HCT116 (cell line): ENCODE data around the gene SPAG4. TPM values are rescaled to one million over a fixed set of nuclear protein-coding genes. Genes with fewer than 3 reads are reported as not detected.

ENCODE experiments used
- ATAC-seq: fragments of 200-7000 bp; cut with Tn5 transposase; 2 replicates; pipeline ENCODE4 v1.9.1; 2020; ENCODE audit warnings: mild to moderate bottlenecking, moderate library complexity
- BruUV-seq: library from RNA; stranded (reverse); fragments of 400-500 nt; replicated peaks from 2 replicates; lab custom pipeline; 2021; lab: Mats Ljungman, UMichigan
- CTCF ChIA-PET: fragments of 300-600 bp; sonication (Branson Sonifier 250); formaldehyde crosslinking; loops from one replicate; lab custom pipeline; 2021; ENCODE audit warnings: antibody characterized with exemption; lab: Charles Lee
- POLR2A ChIA-PET: fragments of 300-600, 350-600 bp; sonication (Branson Sonifier 250); formaldehyde crosslinking; loops from one replicate; lab custom pipeline; 2021; ENCODE audit warnings: antibody characterized with exemption; lab: Charles Lee
- RAD21 ChIA-PET, 2 experiments: fragments of 300-600 bp; sonication (Branson Sonifier 250); formaldehyde crosslinking; loops; one replicate each; lab custom pipeline; 2023; ENCODE audit warnings: low total read pairs in 2 of 2; ENCODE audit not compliant: uncharacterized antibody in 2 of 2, unreplicated experiment in 2 of 2, low non-redundant PET in 1 of 2; lab: Charles Lee
- DNase-seq: peaks from one replicate; pipeline ENCODE4 v3.0.0-alpha.2; 2010; ENCODE audit warnings: low read depth, low spot score
- H2AFZ ChIP-seq: fragments of 200-600 bp; shearing (Covaris generic), sonication (generic); 2 replicates; pipeline ENCODE4 v1.6.1; 2017; ENCODE audit warnings: low read depth, mixed run types, mixed read lengths, antibody characterized with exemption, low read length; ENCODE audit not compliant: poor library complexity, severe bottlenecking
- H3K27ac ChIP-seq: 2 replicates; pipeline ENCODE4 v1.5.1; 2012; ENCODE audit warnings: low read depth, low read length
- H3K27me3 ChIP-seq: fragments of 200-600 bp; sonication (generic); 2 replicates; pipeline ENCODE4 v1.6.1; 2016; ENCODE audit warnings: mixed run types, low read length, mixed read lengths; ENCODE audit not compliant: insufficient read depth
- H3K36me3 ChIP-seq, 2 experiments: fragments of 200-500 bp in 1 of 2; fragments of 200-600 bp in 1 of 2; sonication (Bioruptor generic) in 1 of 2; sonication (generic) in 1 of 2; 2 replicates each; pipeline versions ENCODE4 v1.5.1 to v1.6.1; 2014 to 2016; ENCODE audit warnings: low read length in 2 of 2, inconsistent platforms in 1 of 2, mixed read lengths in 1 of 2, mixed run types in 1 of 2; ENCODE audit not compliant: insufficient read depth in 2 of 2, control insufficient read depth in 1 of 2
- H3K4me1 ChIP-seq, 2 experiments: fragments of 200-600 bp in 1 of 2; sonication (generic) in 1 of 2; 2 replicates each; pipeline versions ENCODE4 v1.5.1 to v1.6.1; 2012 to 2017; ENCODE audit warnings: low read length in 2 of 2, inconsistent platforms in 1 of 2, mild to moderate bottlenecking in 1 of 2, mixed read lengths in 1 of 2, mixed run types in 1 of 2, moderate library complexity in 1 of 2; ENCODE audit not compliant: insufficient read depth in 2 of 2, control insufficient read depth in 1 of 2
- H3K4me2 ChIP-seq: fragments of 200-600 bp; sonication (generic); 2 replicates; pipeline ENCODE4 v1.6.1; 2017; ENCODE audit warnings: mixed run types, low read length, mixed read lengths
- H3K4me3 ChIP-seq, 2 experiments: fragments of 200-600 bp in 1 of 2; sonication (generic) in 1 of 2; replicated peaks in 1 of 2; 2 replicates each; pipeline ENCODE4 v1.5.1; 2011 to 2016; ENCODE audit warnings: low read length in 2 of 2, control low read depth in 1 of 2, low read depth in 1 of 2, mild to moderate bottlenecking in 1 of 2, mixed read lengths in 1 of 2, mixed run types in 1 of 2
- H3K79me2 ChIP-seq: fragments of 200-600 bp; sonication (generic); 2 replicates; pipeline ENCODE4 v1.6.1; 2017; ENCODE audit warnings: mild to moderate bottlenecking, mixed run types, low read length, moderate library complexity, mixed read lengths; ENCODE audit not compliant: insufficient read depth
- H3K9ac ChIP-seq: fragments of 200-600 bp; sonication (generic); 2 replicates; pipeline ENCODE4 v1.6.1; 2016; ENCODE audit warnings: low read length, mixed read lengths
- H3K9me2 ChIP-seq: fragments of 200-600 bp; sonication (generic), shearing (Covaris generic); 2 replicates; pipeline ENCODE4 v1.6.1; 2017; ENCODE audit warnings: mixed run types, mild to moderate bottlenecking, moderate library complexity; ENCODE audit not compliant: insufficient read depth
- H3K9me3 ChIP-seq, 2 experiments: fragments of 200-500 bp in 1 of 2; fragments of 200-600 bp in 1 of 2; sonication (Bioruptor generic) in 1 of 2; sonication (generic) in 1 of 2; 2 replicates each; pipeline ENCODE4 v1.6.1; 2014 to 2017; ENCODE audit warnings: low read length in 2 of 2, mixed read lengths in 2 of 2, inconsistent platforms in 1 of 2, low read depth in 1 of 2, mild to moderate bottlenecking in 1 of 2, mixed run types in 1 of 2, moderate library complexity in 1 of 2; ENCODE audit not compliant: control insufficient read depth in 1 of 2, insufficient read depth in 1 of 2
- H4K20me1 ChIP-seq: fragments of 200-600 bp; sonication (generic), shearing (Covaris generic); 2 replicates; pipeline ENCODE4 v1.6.1; 2017; ENCODE audit warnings: mixed run types, mild to moderate bottlenecking, moderate library complexity; ENCODE audit not compliant: insufficient read depth
- CBX3 ChIP-seq: IDR thresholded peaks from 2 replicates; pipeline ENCODE4 v1.6.1; 2012; ENCODE audit warnings: low read depth
- CEBPB ChIP-seq: IDR thresholded peaks from 2 replicates; pipeline ENCODE4 v1.6.1; 2012; ENCODE audit warnings: low read depth
- EGR1 ChIP-seq: IDR thresholded peaks from 2 replicates; pipeline ENCODE4 v1.6.1; 2012; ENCODE audit warnings: low read depth
- ELF1 ChIP-seq: IDR thresholded peaks from 2 replicates; pipeline ENCODE4 v1.6.1; 2012; ENCODE audit warnings: low read depth, borderline replicate concordance
- EZH2 ChIP-seq: fragments of 200-600 bp; sonication (generic); IDR thresholded peaks from 2 replicates; pipeline ENCODE4 v1.6.1; 2017; ENCODE audit warnings: antibody characterized with exemption, mixed run types
- FOSL1 ChIP-seq: IDR thresholded peaks from 2 replicates; pipeline ENCODE4 v1.6.1; 2012; ENCODE audit warnings: low read depth
- POLR2A ChIP-seq: IDR thresholded peaks from 2 replicates; pipeline ENCODE4 v1.7.0; 2011; ENCODE audit warnings: borderline replicate concordance; ENCODE audit not compliant: insufficient read depth, insufficient read length; ENCODE audit errors: extremely low read depth
- POLR2AphosphoS5 ChIP-seq: IDR thresholded peaks from 2 replicates; pipeline ENCODE4 v1.6.1; 2011; ENCODE audit warnings: mild to moderate bottlenecking, low read depth, low read length, moderate library complexity
- REST ChIP-seq: IDR thresholded peaks from 2 replicates; pipeline ENCODE4 v1.6.1; 2012; ENCODE audit warnings: low read depth
- SRF ChIP-seq: IDR thresholded peaks from 2 replicates; pipeline ENCODE4 v1.6.1; 2012; ENCODE audit warnings: low read depth
- ZFX ChIP-seq: fragments of 450-650 bp; IDR thresholded peaks from 2 replicates; pipeline ENCODE4 v1.6.1; 2017
- ZNF274 ChIP-seq: fragments of 200-500 bp; sonication (Bioruptor generic); IDR thresholded peaks from 2 replicates; pipeline ENCODE4 v1.6.1; 2014; ENCODE audit warnings: mild to moderate bottlenecking, low read depth, low read length, inconsistent platforms
- intact Hi-C: fragments of 100-400 bp; cut with micrococcal nuclease; formaldehyde crosslinking; loops from 2 replicates; pipeline ENCODE4 v1.10.0; 2022
- total RNA-seq: library from RNA; stranded (reverse); gene quantifications from one replicate; pipeline ENCODE4 v1.2.1, GENCODE V29; 2021; ENCODE audit not compliant: unreplicated experiment
- TF ChIP-seq, protein P1 (sequence below): IDR thresholded peaks from 2 replicates; pipeline ENCODE4 v1.6.1; 2012

Gene SPAG4
- total RNA-seq, 1 experiment from 2014 or later: 6.2 TPM

DNA sequence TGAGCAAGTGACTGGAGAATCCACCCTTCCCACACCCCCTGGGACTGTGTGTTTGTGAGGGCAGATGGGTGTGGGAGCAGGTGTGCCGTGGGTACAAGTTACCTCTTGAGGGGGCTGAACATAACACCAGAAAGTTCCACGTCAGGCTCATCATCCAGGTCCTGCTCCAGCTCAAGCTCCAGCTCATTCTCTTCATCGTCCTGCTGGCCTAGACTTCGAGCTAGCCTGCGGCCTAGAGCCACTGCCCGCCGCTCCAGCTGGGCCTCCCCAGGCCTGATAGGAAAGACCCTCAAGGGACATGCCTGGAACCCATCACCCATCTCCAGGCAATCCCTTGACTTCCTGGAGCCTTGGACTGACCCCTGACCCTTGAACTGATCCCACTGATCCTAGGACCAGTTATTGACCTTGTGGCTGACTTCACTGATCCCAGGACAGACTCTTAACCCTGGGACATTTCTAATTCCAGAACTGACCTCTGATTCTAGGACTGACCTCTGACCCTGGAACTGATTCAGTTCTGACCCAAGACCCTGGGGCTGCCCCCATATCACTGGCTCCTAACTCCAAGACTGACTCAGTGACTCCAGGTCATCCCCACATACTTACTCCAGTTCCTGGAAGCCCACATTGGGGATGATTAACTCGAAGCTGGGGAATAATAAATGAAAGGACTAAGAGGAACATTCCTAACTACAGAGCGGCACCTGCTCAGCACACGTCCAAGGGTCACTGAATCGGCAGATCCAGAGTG is 11.8 kb upstream of the SPAG4 start:
- intact Hi-C loops: loop anchor here (2.0 kb wide), 1 partner anchor 93 kb away; no protein-coding TSS in a partner anchor
- no peaks in the 10 kb centered on the region for H3K9me2 ChIP-seq
- no peaks in the 10 kb centered on the region for H3K79me2 ChIP-seq
- no peaks in the 10 kb centered on the region for H4K20me1 ChIP-seq
- POLR2A ChIA-PET: interaction anchor here (0.6 to 1.5 kb wide), 3 partner anchors 12 to 15 kb away, joined by 3 to 4 read pairs (median 3); partner anchors contain the start of gene SPAG4
- RAD21 ChIA-PET: no interaction called here
- no peak overlapping the region for H3K4me3 ChIP-seq
- H3K4me1 ChIP-seq: peaks cover 22 to 29% of the 10 kb centered on the region in 2 experiments
- TF ChIP-seq FOSL1: no peak
- TF ChIP-seq CEBPB: no peak
- TF ChIP-seq EZH2: no peak
- no peak for TF ChIP-seq CBX3
- TF ChIP-seq ELF1: no peak
- TF ChIP-seq ZFX: no peak
- TF ChIP-seq, protein P1, sequence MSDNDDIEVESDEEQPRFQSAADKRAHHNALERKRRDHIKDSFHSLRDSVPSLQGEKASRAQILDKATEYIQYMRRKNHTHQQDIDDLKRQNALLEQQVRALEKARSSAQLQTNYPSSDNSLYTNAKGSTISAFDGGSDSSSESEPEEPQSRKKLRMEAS: no peak
- TF ChIP-seq SRF: no peak
- no peak for TF ChIP-seq POLR2AphosphoS5
- TF ChIP-seq POLR2A: no peak
- no peak for TF ChIP-seq ZNF274
- TF ChIP-seq EGR1: no peak
- no peak for TF ChIP-seq REST
- no peaks in the 10 kb centered on the region for H3K36me3 ChIP-seq
- no peak for DNase-seq
- H2AFZ ChIP-seq: no peak overlapping the region
- no peak for ATAC-seq
- H3K9ac ChIP-seq: no peak overlapping the region
- no peaks in the 10 kb centered on the region for H3K9me3 ChIP-seq
- H3K4me2 ChIP-seq: no peak overlapping the region
- no TSS peak for BruUV-seq
- no peak overlapping the region for H3K27ac ChIP-seq
- no peaks in the 10 kb centered on the region for H3K27me3 ChIP-seq
- CTCF ChIA-PET: interaction anchor here (1.0 to 2.1 kb wide), 4 partner anchors 9 to 344 kb away, joined by 3 to 10 read pairs (median 4); no protein-coding TSS in a partner anchor
